GM12892 (cell line): ENCODE measurements around the gene TMEM223.
"Not testable (repeated sequence)": the region's sequence is repeated elsewhere in the genome, so short reads cannot be mapped to it uniquely, and the experiment has no call there.

Experiments used
- DNase-seq: peaks from one replicate; pipeline ENCODE4 v3.0.0; 2011; ENCODE audit not compliant: insufficient read length
- FAIRE-seq: peaks from 2 replicates; lab custom pipeline; 2011; peaks lifted over from hg19 to GRCh38; lab: Jason Lieb, UNC
- POLR2A ChIP-seq: IDR thresholded peaks from 2 replicates; pipeline ENCODE4 v1.6.1; 2011; ENCODE audit warnings: low read depth, low read length, control low read depth
- POLR2AphosphoS5 ChIP-seq: IDR thresholded peaks from 2 replicates; pipeline ENCODE4 v1.6.1; 2011; ENCODE audit warnings: low read depth, low read length, control low read depth
- TAF1 ChIP-seq: IDR thresholded peaks from 2 replicates; pipeline ENCODE4 v1.6.1; 2011; ENCODE audit warnings: low read depth, mild to moderate bottlenecking, control low read depth, low read length, borderline replicate concordance

The TMEM223 gene

DNA sequence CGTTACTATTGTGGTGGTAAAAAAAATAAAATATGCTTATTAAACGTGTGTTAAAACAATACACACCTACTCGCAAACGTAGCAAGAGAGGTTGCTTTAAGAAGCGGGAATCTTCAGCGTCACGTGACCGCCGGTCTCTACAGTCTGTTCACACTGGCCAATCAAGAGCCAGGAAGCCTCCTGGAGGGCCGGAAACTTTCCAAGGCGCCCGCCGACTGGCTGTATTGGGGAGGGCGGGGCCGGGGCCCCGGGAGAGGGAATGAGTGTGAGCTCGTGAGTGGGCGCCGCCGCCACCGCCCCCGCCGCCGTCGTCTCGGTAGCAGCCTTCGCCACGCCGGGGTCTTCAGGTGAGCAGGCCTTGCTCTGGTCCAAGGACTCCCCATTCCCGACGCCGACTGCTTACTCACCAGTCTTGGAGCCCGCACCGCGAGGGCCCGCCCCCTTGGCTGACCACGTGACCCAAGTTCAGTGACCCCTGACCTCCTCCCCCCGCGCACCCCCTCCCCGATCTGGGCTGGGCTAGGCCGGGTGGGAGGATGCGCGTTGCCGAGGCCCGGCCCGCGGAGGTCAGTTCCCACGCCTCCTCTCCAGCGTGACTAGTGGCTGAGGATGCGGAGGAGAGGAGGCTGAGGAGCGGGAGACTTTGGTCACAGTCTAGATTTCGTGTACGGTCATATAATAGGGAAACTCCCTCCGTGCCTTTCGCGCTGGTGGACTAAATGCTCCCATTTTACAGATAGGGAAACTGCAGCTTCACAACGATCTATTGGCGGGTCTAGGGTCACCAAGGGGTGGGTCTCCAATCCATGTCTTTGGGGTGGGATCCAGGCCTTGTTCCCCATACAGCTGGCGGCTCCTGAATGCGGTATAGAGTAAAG is 20.4 kb downstream of the TMEM223 start, which contains the start of gene TAF6L:
Gene TAF6L, plus strand, starts transcription at position 253 of the 878 bp plus-strand sequence. CDS start 4,388 bp downstream, outside the sequence.
- FAIRE-seq (peak; percentile 94), DNase-seq (peak; percentile 87)
- TF ChIP-seq POLR2A (peak; percentile 73), POLR2AphosphoS5 (peak; percentile 86), TAF1 (no peak)

GRCh38 chr11:62770778-62771143 is 21.0 kb downstream of the TMEM223 start:
- TF ChIP-seq POLR2A, result no peak
- no peak for TF ChIP-seq POLR2AphosphoS5
- no peak for TF ChIP-seq TAF1
- FAIRE-seq (peak; percentile 33), DNase-seq (no peak)

DNA sequence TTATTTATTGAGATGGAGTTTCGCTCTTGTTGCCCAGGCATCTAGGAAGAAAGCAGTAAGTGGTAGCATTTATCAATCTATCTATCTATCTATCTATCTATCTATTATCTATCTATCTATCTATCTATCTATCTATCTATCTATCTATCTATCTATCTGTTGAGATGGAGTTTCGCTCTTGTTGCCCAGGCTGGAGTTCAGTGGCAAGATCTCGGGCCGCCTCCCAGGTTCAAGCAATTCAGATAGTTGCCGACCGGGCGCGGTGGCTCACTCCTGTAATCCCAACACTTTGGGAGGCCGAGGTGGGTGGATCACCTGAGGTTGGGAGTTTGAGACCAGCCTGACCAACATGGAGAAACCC is 31.0 kb downstream of the TMEM223 start:
- not testable (repeated sequence) for FAIRE-seq, DNase-seq

GRCh38 chr11:62757846-62758788 is 33.7 kb downstream of the TMEM223 start:
- FAIRE-seq, result no peak
- TF ChIP-seq POLR2AphosphoS5, result no peak
- no peak for TF ChIP-seq POLR2A
- no peak for TF ChIP-seq TAF1
- DNase-seq, result no peak

DNA sequence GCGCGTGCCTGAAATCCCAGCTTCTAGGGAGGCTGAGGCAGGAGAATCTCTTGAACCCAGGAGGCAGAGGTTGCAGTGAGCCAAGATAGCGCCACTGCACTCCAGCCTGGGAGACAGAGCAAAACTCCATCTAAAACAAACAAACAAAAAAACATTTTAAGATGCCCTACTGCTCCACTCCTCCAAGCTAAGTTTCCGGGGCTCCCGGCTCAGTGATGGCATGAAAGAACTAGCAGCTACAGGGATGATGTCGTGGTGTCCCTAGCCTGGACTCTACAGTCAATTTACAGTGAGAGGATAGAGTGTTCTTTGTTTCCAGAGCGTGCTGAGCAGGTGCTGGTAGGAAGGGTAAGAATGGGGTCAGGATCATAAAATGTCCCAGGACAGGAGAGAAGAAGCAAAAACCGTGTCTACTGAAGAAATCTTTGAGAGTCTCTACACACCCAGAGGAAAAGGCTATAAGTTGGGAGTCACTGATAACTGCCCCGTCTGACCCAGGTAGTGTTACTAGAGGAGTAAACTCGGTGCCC is 36.7 kb downstream of the TMEM223 start:
- no peak for TF ChIP-seq TAF1
- TF ChIP-seq POLR2A, result no peak
- TF ChIP-seq POLR2AphosphoS5, result no peak
- DNase-seq, result no peak
- FAIRE-seq, result no peak

GRCh38 chr11:62753736-62754603 is 37.8 kb downstream of the TMEM223 start, which contains the start of gene ZBTB3:
ZBTB3 (minus strand) TSS chr11:62754160; CDS start chr11:62753664, 496 bp downstream.
- peak; percentile 89 for TF ChIP-seq POLR2A
- TF ChIP-seq TAF1, result peak; percentile 55; the same call in 1 of the 2 replicates
- peak; percentile 95 for TF ChIP-seq POLR2AphosphoS5
- DNase-seq, result peak; percentile 95
- FAIRE-seq, result peak; percentile 100

DNA sequence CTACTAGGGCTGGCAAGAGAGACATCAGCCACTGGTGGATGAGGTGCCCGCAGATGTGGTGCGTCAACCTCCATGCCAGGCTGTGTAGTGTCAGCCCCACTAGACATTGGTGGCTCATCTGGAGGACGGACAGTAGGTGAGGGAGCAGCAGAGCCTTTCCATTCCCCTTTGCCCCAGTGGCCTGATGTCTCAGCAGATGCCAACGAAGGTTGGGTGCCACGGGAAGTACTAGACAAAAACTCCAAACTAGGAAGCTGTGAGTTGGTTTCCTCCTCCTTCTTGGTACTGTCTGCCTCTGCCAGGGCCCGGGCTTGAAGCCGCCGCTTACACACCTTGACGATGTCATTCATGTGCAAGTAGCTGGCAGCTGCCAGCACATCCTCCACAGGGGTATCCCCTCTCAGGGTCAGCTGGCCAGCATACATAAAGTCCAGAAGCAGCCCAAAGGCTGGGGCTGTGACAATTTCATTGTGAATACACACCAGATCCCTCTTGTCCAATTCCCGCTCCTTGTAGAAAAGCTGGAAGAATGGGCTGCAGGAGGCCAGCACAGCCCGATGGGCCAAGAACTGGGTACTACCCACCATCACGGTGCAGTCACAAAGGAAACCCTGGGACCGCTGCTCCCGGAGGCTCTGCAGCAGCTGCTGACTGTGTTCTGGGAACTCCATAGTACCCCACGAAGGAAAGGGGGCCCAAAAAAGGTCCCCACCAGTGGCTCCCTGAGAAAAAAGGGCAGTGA is 38.6 kb downstream of the TMEM223 start:
- TF ChIP-seq POLR2A (no peak), TAF1 (no peak), POLR2AphosphoS5 (no peak)
- FAIRE-seq (no peak), DNase-seq (no peak)

DNA sequence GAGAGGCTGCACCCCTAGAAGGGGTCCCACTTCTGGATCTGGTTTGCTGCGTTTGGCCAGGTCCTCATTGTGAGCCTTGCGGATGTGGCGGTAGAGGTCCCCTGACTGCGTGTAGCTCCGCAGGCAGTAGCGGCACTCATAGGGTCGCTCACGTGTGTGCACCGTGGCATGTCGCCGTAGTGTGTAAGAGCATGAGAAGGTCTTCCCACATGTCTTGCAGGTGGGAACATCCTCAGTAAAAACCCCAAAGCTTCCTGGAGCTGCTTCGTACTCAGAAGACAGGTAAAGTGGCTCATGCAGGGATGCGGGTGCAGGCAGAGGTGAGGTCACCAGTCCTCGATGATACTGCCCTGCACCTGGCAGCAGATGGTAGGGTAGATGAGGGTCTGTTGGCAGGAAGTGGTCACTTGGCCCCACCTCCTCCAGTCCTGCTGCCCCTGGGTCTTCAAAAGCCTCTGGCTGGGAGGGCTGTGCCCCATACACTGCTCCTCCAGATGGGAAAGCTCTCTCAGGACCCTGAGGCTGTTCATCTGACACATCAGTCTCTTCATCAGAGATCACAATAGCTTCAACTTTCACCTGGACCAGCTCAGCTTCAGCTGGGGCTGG is 39.5 kb downstream of the TMEM223 start:
- FAIRE-seq (no peak), DNase-seq (no peak)
- no peak for TF ChIP-seq POLR2A

DNA sequence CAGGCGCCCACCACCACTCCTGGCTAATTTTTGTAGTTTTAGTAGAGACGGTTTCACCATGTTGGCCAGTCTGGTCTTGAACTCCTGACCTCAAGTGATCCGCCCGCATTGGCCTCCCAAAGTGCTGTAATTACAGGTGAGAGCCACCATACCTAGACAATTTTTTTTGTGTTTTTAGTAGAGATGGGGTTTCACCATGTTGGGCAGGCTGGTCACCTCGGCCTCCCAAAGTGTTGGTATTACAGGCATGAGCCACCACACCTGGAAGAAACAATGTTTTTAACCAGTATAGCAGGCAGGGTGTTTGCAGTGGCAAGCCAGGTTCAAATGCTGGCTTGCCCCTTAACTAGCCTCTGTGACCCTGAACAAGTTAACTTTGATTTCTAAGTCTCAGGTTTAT is 41.9 kb downstream of the TMEM223 start:
- not testable (repeated sequence) for DNase-seq, FAIRE-seq
